HG02759 (cell line): ENCODE data around the gene ZNF735.
"Not testable (repeated sequence)": the region's sequence is repeated elsewhere in the genome, so short reads cannot be mapped to it uniquely, and the experiment has no call there.

Source experiments
- ATAC-seq: cut with Tn5 transposase; IDR thresholded peaks from one replicate; pipeline ENCODE4 v1.9.1; 2021; ENCODE audit warnings: mild to moderate bottlenecking, moderate library complexity; ENCODE audit not compliant: unreplicated experiment

Gene ZNF735

GRCh38 chr7:64206903-64207302 is at the start of gene ZNF735:
Gene ZNF735 (plus strand): TSS chr7:64207203. CDS start chr7:64207203, 0 bp downstream.
- ATAC-seq, result no peak

- not testable (repeated sequence) for ATAC-seq
Observed at GRCh38 chr7:64170974-64171373, 36.0 kb upstream of the ZNF735 start.

- ATAC-seq, result no peak
Observed at GRCh38 chr7:64174328-64174727, 32.7 kb upstream of the ZNF735 start.

- no peak for ATAC-seq
Observed at GRCh38 chr7:64174941-64175340, 32.1 kb upstream of the ZNF735 start.

GRCh38 chr7:64180989-64181388 is 26.0 kb upstream of the ZNF735 start:
- ATAC-seq, result no peak

GRCh38 chr7:64181586-64181985 is 25.4 kb upstream of the ZNF735 start:
- ATAC-seq, result no peak

- no peak for ATAC-seq
Observed at GRCh38 chr7:64182036-64182790, 24.8 kb upstream of the ZNF735 start.

- ATAC-seq, result no peak
Observed at GRCh38 chr7:64183126-64183742, 23.8 kb upstream of the ZNF735 start.

GRCh38 chr7:64183827-64184372 is 23.1 kb upstream of the ZNF735 start:
- ATAC-seq, result no peak

- ATAC-seq, result no peak
Observed at GRCh38 chr7:64184376-64184775, 22.6 kb upstream of the ZNF735 start.

GRCh38 chr7:64187408-64187807 is 19.6 kb upstream of the ZNF735 start:
- no peak for ATAC-seq

- ATAC-seq, result no peak
Observed at GRCh38 chr7:64192148-64192704, 14.8 kb upstream of the ZNF735 start.

- ATAC-seq, result no peak
Observed at GRCh38 chr7:64192775-64193174, 14.2 kb upstream of the ZNF735 start.

- ATAC-seq, result not testable (repeated sequence)
Observed at GRCh38 chr7:64219710-64220298, 12.8 kb downstream of the ZNF735 start.

- ATAC-seq, result no peak
Observed at GRCh38 chr7:64223366-64223765, 16.4 kb downstream of the ZNF735 start.

- ATAC-seq, result not testable (repeated sequence)
Observed at GRCh38 chr7:64228174-64228573, 21.2 kb downstream of the ZNF735 start, which contains the start of gene ZNF679. Gene ZNF679 (plus strand): TSS chr7:64228474. CDS start chr7:64249118, 20,644 bp downstream.

GRCh38 chr7:64266341-64266919 is 59.4 kb downstream of the ZNF735 start:
- no peak for ATAC-seq
